Keratinocyte (primary cell): Measurements from ENCODE around the gene ABCC8. TPM values are rescaled to one million over a fixed set of nuclear protein-coding genes. Genes with fewer than 3 reads are reported as not detected.

ENCODE experiments used
- DNase-seq: peaks from one replicate; pipeline ENCODE4 v3.0.0-alpha.2; 2011; ENCODE audit warnings: low read depth, missing footprints, low spot score
- FAIRE-seq: peaks from 2 replicates; lab custom pipeline; 2011; peaks lifted over from hg19 to GRCh38; lab: Jason Lieb, UNC
- H2AFZ ChIP-seq: 2 replicates; pipeline ENCODE4 v1.6.0; 2012; ENCODE audit warnings: low read length, control low read depth, inconsistent platforms; ENCODE audit not compliant: control insufficient read depth
- H3K27ac ChIP-seq: 2 replicates; pipeline ENCODE4 v1.5.1; 2011; ENCODE audit warnings: low read length; ENCODE audit not compliant: control insufficient read depth, insufficient read depth
- H3K27me3 ChIP-seq: 3 replicates; pipeline ENCODE4 v1.6.0; 2011; ENCODE audit warnings: low read length; ENCODE audit not compliant: control insufficient read depth, insufficient read depth; ENCODE audit errors: extremely low read depth
- H3K36me3 ChIP-seq, 2 experiments: 2 replicates in 1 of 2; 3 replicates in 1 of 2; pipeline ENCODE4 v1.5.1; 2011; ENCODE audit warnings: low read length in 2 of 2, mild to moderate bottlenecking in 1 of 2; ENCODE audit not compliant: control insufficient read depth in 2 of 2, insufficient read depth in 2 of 2; ENCODE audit errors: extremely low read depth in 1 of 2
- H3K4me1 ChIP-seq: 3 replicates; pipeline ENCODE4 v1.5.1; 2011; ENCODE audit warnings: low read length; ENCODE audit not compliant: control insufficient read depth, insufficient read depth; ENCODE audit errors: extremely low read depth
- H3K4me2 ChIP-seq: 3 replicates; pipeline ENCODE4 v1.6.0; 2011; ENCODE audit warnings: low read depth, low read length; ENCODE audit not compliant: control insufficient read depth, insufficient read depth; ENCODE audit errors: extremely low read depth
- H3K4me3 ChIP-seq, 3 experiments: fragments of 200-600 bp in 1 of 3; sonication (generic) in 1 of 3; 2 replicates in 2 of 3; 3 replicates in 1 of 3; pipeline ENCODE4 v1.5.1; 2011 to 2016; ENCODE audit warnings: low read length in 3 of 3, mild to moderate bottlenecking in 3 of 3, control low read depth in 2 of 3, inconsistent platforms in 1 of 3, low read depth in 1 of 3, mixed read lengths in 1 of 3, mixed run types in 1 of 3, moderate library complexity in 1 of 3; ENCODE audit not compliant: control insufficient read depth in 2 of 3, insufficient read depth in 2 of 3; ENCODE audit errors: extremely low read depth in 1 of 3
- H3K79me2 ChIP-seq: 2 replicates; pipeline ENCODE4 v1.6.0; 2012; ENCODE audit warnings: low read length; ENCODE audit not compliant: control insufficient read depth, insufficient read depth
- H3K9ac ChIP-seq: 3 replicates; pipeline ENCODE4 v1.6.0; 2011; ENCODE audit warnings: low read length; ENCODE audit not compliant: control insufficient read depth, insufficient read depth; ENCODE audit errors: extremely low read depth
- H3K9me1 ChIP-seq: 3 replicates; pipeline ENCODE4 v1.6.0; 2011; ENCODE audit warnings: low read length; ENCODE audit not compliant: control insufficient read depth, insufficient read depth; ENCODE audit errors: extremely low read depth
- H3K9me3 ChIP-seq: 2 replicates; pipeline ENCODE4 v1.5.1; 2012; ENCODE audit warnings: low read depth, low read length; ENCODE audit not compliant: control insufficient read depth
- H4K20me1 ChIP-seq: 3 replicates; pipeline ENCODE4 v1.6.0; 2011; ENCODE audit warnings: low read length; ENCODE audit not compliant: control insufficient read depth, insufficient read depth; ENCODE audit errors: extremely low read depth
- EZH2 ChIP-seq: IDR thresholded peaks from one replicate; pipeline ENCODE4 v1.6.1; 2012; ENCODE audit warnings: inconsistent platforms, mild to moderate bottlenecking, low read length, moderate library complexity
- dilution Hi-C: fragments of 300-500 bp; cut with MboI; formaldehyde crosslinking; loops from one replicate; pipeline ENCODE4 v1.7.0; 2020; ENCODE audit warnings: low sequenced_read_pairs; ENCODE audit not compliant: extremely low pct_ligation_motif_present
- polyA plus RNA-seq, 5 experiments: library from polyadenylated mRNA; depleted of rRNA in 3 of 5; stranded (reverse) in 3 of 5; stranded (forward) in 1 of 5; unstranded in 1 of 5; fragments of >200 nt; gene quantifications; 1 replicate in 1 of 5; 2 replicates in 3 of 5; 3 replicates in 1 of 5; pipeline versions ENCODE4 v1.2.1 to v1.2.3, GENCODE V29; 2011 to 2012; ENCODE audit warnings: missing spikeins in 2 of 5, low read depth in 1 of 5, low replicate concordance in 1 of 5
- TF ChIP-seq, protein P1 (sequence below), 3 experiments: IDR thresholded peaks in 1 of 3; conservative IDR thresholded peaks in 1 of 3; optimal IDR thresholded peaks in 1 of 3; 2 replicates in 2 of 3; 3 replicates in 1 of 3; pipeline versions ENCODE3 to v1.5.1; 2011; ENCODE audit warnings: low read length in 3 of 3, mild to moderate bottlenecking in 3 of 3, moderate library complexity in 2 of 3, control low read depth in 1 of 3, inconsistent platforms in 1 of 3; ENCODE audit not compliant: insufficient read depth in 2 of 3; ENCODE audit errors: extremely low read depth in 1 of 3

ABCC8 gene
- polyA plus RNA-seq, 1 donor (not counting 4 experiments of a cell fraction or from before 2014, with no cell fraction given): not detected

DNA sequence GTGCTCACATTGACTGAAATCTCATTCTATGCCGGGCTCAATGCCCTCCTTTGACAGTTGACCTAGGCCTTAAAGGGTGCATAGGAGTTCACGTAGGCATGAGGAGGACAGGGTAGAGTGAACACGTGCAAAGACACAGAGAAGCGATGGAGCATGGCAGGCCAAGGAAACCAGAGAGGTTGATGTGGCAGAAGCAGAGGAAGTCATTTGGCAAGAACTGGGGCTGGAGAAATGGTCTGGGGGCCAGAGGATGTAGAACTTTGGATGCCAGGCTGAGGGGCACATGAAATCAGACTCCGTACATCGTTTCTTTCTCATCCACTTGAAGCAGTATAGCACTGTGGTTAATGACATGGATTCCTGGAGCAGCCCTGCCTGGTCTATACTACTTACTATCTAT, 13.6 kb upstream of the ABCC8 start:
- Histone ChIP-seq H3K9ac (no peak overlapping the region), H4K20me1 (no peaks in the 10 kb centered on the region), H3K36me3 (no peaks in the 10 kb centered on the region), H3K27ac (no peak overlapping the region), H3K79me2 (no peaks in the 10 kb centered on the region), H2AFZ (no peak overlapping the region), H3K4me1 (no peaks in the 10 kb centered on the region), H3K9me1 (no peaks in the 10 kb centered on the region), H3K9me3 (no peaks in the 10 kb centered on the region), H3K4me3 (no peak overlapping the region), H3K4me2 (no peak overlapping the region), H3K27me3 (peaks cover 4% of the 10 kb centered on the region)
- TF ChIP-seq EZH2: no peak
- TF ChIP-seq, protein P1, sequence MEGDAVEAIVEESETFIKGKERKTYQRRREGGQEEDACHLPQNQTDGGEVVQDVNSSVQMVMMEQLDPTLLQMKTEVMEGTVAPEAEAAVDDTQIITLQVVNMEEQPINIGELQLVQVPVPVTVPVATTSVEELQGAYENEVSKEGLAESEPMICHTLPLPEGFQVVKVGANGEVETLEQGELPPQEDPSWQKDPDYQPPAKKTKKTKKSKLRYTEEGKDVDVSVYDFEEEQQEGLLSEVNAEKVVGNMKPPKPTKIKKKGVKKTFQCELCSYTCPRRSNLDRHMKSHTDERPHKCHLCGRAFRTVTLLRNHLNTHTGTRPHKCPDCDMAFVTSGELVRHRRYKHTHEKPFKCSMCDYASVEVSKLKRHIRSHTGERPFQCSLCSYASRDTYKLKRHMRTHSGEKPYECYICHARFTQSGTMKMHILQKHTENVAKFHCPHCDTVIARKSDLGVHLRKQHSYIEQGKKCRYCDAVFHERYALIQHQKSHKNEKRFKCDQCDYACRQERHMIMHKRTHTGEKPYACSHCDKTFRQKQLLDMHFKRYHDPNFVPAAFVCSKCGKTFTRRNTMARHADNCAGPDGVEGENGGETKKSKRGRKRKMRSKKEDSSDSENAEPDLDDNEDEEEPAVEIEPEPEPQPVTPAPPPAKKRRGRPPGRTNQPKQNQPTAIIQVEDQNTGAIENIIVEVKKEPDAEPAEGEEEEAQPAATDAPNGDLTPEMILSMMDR (optimal IDR thresholded peaks at IDR 0.05 in 1 of 3, IDR thresholded peaks at IDR 0.05 in 1 of 3, conservative IDR thresholded peaks at IDR 0.05 in 1 of 3; ENCODE audit: extremely low read depth in 1 of 3, insufficient read depth in 2 of 3, low read length in 3 of 3): no peak
- dilution Hi-C loops: no loop called here
- DNase-seq: no peak
- no peak for FAIRE-seq

DNA sequence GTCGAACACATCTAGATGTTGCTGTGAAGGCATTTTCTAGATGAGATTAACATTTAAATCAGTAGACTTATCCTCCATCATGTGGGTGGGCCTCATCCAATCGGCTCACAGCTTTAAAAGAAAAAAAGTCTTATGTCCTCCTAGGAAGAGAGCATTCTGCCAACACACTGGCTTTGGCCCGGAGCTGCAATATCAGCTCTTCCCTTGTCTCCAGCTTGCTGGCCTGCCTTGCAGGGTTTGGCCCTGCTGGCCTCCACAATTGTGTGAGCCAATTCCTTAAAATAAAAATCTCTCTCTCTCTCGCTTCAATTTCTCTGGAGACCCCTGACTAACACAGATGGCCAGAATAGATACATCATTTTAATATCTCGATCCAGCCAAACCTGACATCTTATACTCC, 13.1 kb upstream of the ABCC8 start:
- no peak overlapping the region for H3K4me2 ChIP-seq
- no peaks in the 10 kb centered on the region for H3K9me1 ChIP-seq
- peaks cover 4% of the 10 kb centered on the region for H3K27me3 ChIP-seq
- DNase-seq (no peak), FAIRE-seq (no peak)
- H2AFZ ChIP-seq: no peak overlapping the region
- H3K36me3 ChIP-seq: no peaks in the 10 kb centered on the region
- H3K9ac ChIP-seq: no peak overlapping the region
- dilution Hi-C loops: no loop called here
- no peaks in the 10 kb centered on the region for H3K4me1 ChIP-seq
- H3K79me2 ChIP-seq: no peaks in the 10 kb centered on the region
- TF ChIP-seq, protein P1 (optimal IDR thresholded peaks at IDR 0.05 in 1 of 3, IDR thresholded peaks at IDR 0.05 in 1 of 3, conservative IDR thresholded peaks at IDR 0.05 in 1 of 3; ENCODE audit: extremely low read depth in 1 of 3, insufficient read depth in 2 of 3, low read length in 3 of 3): no peak
- no peak for TF ChIP-seq EZH2
- H4K20me1 ChIP-seq: no peaks in the 10 kb centered on the region
- H3K27ac ChIP-seq: no peak overlapping the region
- H3K4me3 ChIP-seq: no peak overlapping the region
- no peaks in the 10 kb centered on the region for H3K9me3 ChIP-seq
